Measurements from ENCODE around the gene LGMN.
"Not testable (repeated sequence)": the region's sequence is repeated elsewhere in the genome, so short reads cannot be mapped to it uniquely, and the experiment has no call there.

LGMN gene

GRCh38 chr14:92759679-92760523, 11.5 kb upstream of the LGMN start:
- peak; percentile 8 for DNase-seq

GRCh38 chr14:92759300-92759678, 10.9 kb upstream of the LGMN start:
- peak; percentile 96 for DNase-seq

- no peak for DNase-seq
Measured at GRCh38 chr14:92756446-92756845, 8.0 kb upstream of the LGMN start.

- no peak for DNase-seq
Measured at GRCh38 chr14:92755495-92755894, 7.1 kb upstream of the LGMN start.

- no peak for DNase-seq
Measured at GRCh38 chr14:92754966-92755365, 6.5 kb upstream of the LGMN start.

GRCh38 chr14:92753250-92753649, 4.8 kb upstream of the LGMN start:
- no peak for DNase-seq

GRCh38 chr14:92751819-92752218, 3.4 kb upstream of the LGMN start:
- DNase-seq: peak; percentile 54

GRCh38 chr14:92750994-92751400, 2.6 kb upstream of the LGMN start:
- DNase-seq: no peak

- not testable (repeated sequence) for DNase-seq
Measured at GRCh38 chr14:92750222-92750728, 1.8 kb upstream of the LGMN start.

GRCh38 chr14:92747701-92748258, 647 bp downstream of the LGMN start:
- no peak for DNase-seq

- DNase-seq: no peak
Measured at GRCh38 chr14:92744198-92744597, 4.2 kb downstream of the LGMN start.

- no peak for DNase-seq
Measured at GRCh38 chr14:92740440-92740839, 8.0 kb downstream of the LGMN start.

GRCh38 chr14:92737619-92738188, 10.7 kb downstream of the LGMN start:
- no peak for DNase-seq

GRCh38 chr14:92737206-92737605, 11.2 kb downstream of the LGMN start:
- no peak for DNase-seq

- DNase-seq: no peak
Measured at GRCh38 chr14:92735344-92735743, 13.1 kb downstream of the LGMN start.

- DNase-seq: no peak
Measured at GRCh38 chr14:92734618-92735017, 13.8 kb downstream of the LGMN start.

- DNase-seq: no peak
Measured at GRCh38 chr14:92733007-92733406, 15.4 kb downstream of the LGMN start.

- no peak for DNase-seq
Measured at GRCh38 chr14:92731622-92732115, 16.8 kb downstream of the LGMN start.

- DNase-seq: peak; percentile 83
Measured at GRCh38 chr14:92729634-92730358, 18.6 kb downstream of the LGMN start.

- peak; percentile 59 for DNase-seq
Measured at GRCh38 chr14:92728759-92729364, 19.6 kb downstream of the LGMN start.

- DNase-seq: no peak
Measured at GRCh38 chr14:92726933-92727262, 21.5 kb downstream of the LGMN start.

GRCh38 chr14:92726135-92726932, 22.1 kb downstream of the LGMN start:
- DNase-seq: no peak

All from NCI-H82 (cell line).